SH-SY5Y (cell line): ENCODE results near the gene WEE2.

Experiments
- GATA2 ChIP-seq: IDR thresholded peaks from 2 replicates; pipeline ENCODE4 v1.6.1; 2011; ENCODE audit warnings: mild to moderate bottlenecking, low read depth, low read length
- GATA3 ChIP-seq: IDR thresholded peaks from 2 replicates; pipeline ENCODE4 v1.6.1; 2011; ENCODE audit warnings: low read depth, mild to moderate bottlenecking, low read length, moderate library complexity

- no peak for TF ChIP-seq GATA2
- no peak for TF ChIP-seq GATA3
These were observed 46.8 kb downstream of the WEE2 start for GRCh38 chr7:141754939-141755338.
